H54 (cell line): ENCODE results near the gene C22orf39.

Experiments used
- DNase-seq: peaks from one replicate; pipeline ENCODE4 v3.0.0; 2011; ENCODE audit warnings: low spot score, mixed read lengths; ENCODE audit not compliant: insufficient read length
- FAIRE-seq: peaks from 3 replicates; lab custom pipeline; 2011; peaks lifted over from hg19 to GRCh38; lab: Jason Lieb, UNC
- POLR2A ChIP-seq: IDR thresholded peaks from 2 replicates; pipeline ENCODE4 v1.6.1; 2011; ENCODE audit warnings: low read depth, mild to moderate bottlenecking, low read length

Gene C22orf39, protein sequence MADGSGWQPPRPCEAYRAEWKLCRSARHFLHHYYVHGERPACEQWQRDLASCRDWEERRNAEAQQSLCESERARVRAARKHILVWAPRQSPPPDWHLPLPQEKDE

DNA sequence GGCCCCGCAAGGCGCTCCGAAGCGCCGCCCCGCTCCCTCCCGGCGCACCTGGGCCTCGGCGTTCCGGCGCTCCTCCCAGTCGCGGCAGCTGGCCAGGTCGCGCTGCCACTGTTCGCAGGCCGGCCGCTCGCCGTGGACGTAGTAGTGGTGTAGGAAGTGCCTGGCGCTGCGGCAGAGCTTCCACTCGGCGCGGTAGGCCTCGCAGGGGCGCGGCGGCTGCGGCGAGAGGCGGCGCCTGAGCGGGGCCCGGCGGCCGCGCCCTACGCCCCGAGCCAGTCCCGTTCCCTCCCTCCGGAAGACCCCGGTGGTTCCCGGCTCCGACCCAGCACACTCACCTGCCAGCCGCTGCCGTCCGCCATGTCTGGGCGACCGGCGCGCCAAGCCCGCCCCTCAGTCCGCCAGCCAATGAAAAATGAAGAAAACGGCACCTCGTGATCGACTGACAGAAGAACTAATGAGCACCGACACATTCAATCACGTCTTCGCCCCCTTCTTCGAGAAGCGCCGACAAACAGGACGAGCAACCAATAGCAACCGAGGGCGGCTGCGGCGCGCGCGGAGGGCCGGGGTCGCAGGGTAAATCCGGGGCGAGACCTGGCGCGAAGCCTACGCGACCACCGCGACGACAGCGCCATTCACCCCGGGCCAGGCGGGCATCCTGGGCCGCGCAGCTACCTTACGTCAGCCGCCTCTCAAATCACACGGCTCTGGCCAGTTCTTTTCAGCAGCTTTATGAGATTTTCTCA lies at the start of gene C22orf39:
Gene C22orf39, minus strand, starts transcription at position 382 of the 746 bp plus-strand sequence. Its CDS starts 23 bp downstream, at position 359.
- FAIRE-seq, result no peak
- peak; percentile 53 for TF ChIP-seq POLR2A
- DNase-seq, result peak; percentile 71

DNA sequence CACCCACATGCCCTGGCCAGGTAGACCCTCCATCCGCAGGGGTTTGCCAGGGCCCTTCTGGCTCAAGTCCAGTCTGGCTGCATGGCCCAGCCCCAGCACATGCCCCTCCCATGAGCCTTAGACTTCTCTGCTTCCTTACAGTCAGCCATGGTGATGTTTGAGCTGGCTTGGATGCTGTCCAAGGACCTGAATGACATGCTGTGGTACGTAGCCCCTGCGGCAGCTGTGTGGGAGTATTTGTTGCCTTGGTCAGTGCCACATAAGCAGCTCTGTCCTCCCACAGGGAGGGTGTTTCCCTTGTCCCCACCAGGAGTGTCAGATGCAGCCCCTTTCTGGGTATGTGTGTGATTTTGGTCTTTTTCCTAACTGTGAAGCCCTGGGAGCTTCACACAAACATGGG lies 49.7 kb upstream of the C22orf39 start:
- TF ChIP-seq POLR2A, result no peak
- DNase-seq (no peak), FAIRE-seq (no peak)

DNA sequence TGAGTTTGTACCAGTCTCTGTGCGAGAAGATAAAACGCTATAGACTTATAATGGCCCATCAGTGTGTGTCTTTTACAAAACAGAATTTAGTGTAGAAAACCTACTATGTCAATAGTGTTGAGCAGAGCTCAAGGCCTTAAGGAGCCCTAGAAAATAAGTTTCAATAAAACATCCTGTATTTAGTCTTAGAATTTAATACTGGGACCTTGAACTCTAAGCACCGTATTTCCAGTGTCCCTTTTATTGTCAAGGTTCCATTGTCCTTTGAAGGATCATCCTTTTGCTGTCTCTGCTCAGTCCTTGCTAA lies 48.8 kb upstream of the C22orf39 start:
- TF ChIP-seq POLR2A, result no peak
- FAIRE-seq (no peak), DNase-seq (no peak)

DNA sequence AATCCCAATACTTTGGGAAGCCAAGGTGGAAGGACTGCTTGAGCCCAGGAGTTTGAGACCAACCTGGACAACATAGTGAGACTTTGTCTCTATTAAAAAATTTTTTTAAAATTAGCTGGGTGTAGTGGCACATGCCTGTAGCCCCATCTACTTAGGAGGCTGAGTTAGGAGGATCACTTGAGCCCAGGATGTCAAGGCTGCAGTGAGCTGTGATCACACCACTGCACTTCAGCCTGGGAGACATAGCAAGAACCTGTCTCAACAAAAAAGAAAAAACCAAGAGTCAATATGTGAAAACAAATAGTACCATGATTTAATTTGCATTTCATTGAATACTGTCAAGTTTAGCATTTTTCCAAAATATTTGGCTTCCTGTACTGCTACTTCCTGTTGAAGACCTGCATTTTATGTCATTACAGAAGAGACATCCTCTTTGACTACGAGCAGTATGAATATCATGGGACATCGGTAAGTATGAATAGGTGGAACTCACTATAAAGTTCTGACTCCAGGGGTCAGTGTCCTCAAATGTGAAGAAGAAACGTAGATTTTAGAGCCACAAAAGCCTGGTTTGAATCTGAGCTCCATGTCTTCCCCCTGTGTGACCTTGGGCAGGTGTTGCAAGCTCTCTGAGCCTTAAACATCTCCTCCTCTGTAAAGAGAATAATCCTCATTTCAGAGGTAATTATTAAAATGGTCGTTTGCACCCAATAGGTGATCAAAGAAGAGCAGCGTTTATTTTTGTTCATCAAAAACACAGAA lies 48.2 kb upstream of the C22orf39 start:
- FAIRE-seq (no peak), DNase-seq (no peak)
- TF ChIP-seq POLR2A, result no peak

DNA sequence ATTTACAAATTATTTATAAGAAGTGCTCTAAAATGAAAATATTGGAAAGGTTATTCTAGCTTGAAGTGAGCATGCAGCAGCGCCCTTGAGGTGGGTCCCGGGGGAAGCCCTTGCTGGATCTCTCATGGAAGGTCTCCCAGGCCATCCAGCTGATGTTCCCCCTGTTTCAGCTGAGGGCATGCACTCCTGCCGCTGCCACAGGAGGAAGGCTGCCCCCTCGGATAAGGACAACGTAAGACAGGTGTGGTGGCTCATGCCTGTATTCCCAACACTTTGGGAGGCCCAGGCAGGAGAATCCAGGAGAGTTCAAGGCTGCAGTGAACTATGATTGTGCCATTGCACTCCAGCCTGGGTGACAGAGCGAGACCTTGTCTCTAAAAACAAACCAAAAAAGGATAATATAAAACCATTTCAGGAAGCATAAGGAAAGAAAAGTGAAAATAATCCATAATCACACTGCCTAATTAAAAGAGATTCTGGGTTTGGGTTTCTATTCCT lies 47.2 kb upstream of the C22orf39 start:
- DNase-seq (no peak), FAIRE-seq (no peak)
- TF ChIP-seq POLR2A, result no peak

DNA sequence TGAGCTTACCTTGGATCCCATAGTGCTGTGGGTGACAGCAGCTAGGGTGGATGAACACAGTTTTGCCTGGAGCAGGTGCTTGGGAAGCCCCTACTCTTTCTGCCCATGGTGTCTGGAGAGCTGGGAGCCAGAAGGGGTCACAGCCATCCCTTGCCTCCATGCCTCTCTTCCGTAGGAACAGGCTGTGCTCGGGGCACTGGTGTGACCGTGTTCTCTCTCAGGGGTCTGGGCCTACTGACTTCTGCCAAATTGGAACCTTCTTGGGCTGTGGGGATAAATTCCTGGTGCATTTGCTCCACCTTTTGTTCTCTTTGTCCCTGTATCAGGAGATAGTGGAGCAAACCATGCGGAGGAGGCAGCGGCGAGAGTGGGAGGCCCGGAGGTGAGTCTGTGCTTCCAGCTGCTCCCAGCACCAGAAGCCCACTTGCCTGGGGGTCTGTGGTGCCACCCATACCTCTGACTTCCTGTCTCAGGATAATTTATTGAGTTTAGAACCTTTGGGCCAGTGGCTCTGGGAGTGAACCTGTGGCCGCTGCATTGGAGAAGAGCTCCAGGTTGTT lies 46.6 kb upstream of the C22orf39 start:
- TF ChIP-seq POLR2A, result no peak
- FAIRE-seq, result no peak
- DNase-seq, result no peak

DNA sequence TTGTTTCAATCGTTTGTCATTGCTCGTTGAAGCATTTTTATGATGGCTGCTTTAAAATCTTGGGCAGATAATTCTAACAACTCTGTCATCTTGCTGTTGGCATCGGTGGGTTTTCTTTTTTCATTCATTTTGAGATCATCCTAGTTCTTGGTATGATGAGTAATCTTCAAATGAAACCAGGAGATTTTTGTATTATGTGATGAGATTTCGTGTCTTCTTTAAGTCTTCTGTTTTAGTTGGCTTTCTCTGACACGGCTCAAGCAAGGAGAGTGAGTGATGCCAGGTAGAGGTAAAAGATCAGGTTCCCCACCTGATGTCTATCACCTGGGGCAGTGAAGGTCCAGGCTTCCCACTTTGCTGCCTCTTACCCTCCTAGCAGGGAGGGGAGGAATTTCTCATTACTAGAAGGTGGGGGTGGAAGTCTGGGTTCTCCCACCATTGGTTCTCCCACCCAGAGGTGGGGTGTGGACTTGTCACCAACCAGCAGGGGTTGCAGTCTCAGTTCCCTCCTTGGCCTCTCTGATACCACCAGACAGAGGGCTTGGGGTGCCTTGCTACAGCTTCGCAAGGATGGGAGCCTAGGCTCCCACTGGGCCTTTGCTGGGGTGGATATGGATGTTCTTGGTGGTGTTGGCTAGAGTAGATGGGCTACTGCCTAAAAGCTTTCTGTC lies 45.1 kb upstream of the C22orf39 start:
- FAIRE-seq, result no peak
- TF ChIP-seq POLR2A, result no peak
- DNase-seq, result no peak

DNA sequence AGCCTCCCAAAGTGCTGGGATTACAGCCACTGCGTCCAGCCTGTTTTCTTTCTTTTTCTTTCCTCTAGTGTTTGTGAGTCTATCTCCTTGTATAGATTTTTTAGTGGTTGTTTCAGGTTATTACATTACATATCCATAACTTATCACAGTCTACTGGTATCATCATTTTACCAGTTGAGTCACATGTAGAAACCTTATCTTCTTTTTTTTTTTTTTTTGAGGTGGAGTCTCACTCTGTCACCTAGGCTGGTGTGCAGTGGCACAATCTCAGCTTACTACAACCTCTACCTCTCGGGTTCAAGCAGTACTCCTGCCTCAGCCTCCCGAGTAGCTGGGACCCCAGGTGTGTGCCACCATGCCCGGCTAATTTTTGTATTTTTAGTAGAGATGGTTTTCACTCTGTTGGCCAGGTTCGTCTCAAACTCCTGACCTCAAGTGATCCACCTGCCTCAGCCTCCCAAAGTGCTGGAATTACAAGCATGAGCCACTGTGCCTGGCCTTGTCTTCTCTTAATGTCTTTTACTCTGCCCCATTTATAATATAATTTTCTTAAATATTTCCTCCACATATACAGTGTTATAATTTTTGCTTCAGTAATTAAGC lies 43.2 kb upstream of the C22orf39 start:
- no peak for TF ChIP-seq POLR2A
- no peak for DNase-seq
- no peak for FAIRE-seq

DNA sequence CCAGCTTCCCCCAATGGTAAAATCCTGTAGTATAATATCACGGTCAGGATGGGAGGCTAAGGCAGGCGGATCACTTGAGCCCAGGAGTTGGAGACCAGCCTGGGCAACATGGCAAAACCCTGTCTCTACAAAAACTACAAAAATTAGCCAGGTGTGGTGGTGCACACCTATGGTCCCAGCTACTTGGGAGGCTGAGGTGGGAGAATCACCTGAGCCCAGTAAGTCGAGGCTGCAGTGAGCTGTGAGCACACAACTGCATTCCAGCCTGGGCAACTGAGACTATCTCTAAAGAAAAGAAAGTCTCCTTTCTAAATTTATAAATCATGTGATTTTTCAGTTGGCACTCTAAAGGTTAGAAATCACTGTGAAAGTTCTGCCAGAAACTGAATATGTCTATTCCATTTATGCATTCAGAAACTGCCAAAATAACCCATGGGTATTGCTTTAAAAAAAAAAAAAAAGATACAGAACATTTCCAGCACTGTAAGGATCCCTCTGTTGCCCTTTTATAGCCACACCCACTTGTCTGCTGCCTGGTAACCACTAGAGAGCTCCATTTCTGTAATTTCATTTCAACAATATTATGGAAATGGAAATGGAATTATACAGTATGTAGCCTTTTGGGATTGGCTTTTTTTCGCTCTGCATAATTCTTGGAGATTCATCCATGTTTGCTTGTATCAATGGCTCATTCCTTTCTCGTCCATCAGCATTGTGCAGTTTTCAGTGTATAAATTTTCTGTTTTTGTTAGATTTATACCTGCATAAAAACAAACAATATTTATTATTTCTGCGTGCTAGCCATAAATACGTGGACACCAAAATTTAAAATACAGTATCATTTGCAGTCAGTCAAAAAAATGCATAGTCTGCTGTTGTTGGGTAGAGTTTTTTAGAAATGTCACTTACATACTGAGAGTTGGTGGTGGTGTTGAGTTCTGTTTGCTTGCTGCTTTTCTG lies 41.7 kb upstream of the C22orf39 start:
- FAIRE-seq (no peak), DNase-seq (no peak)
- no peak for TF ChIP-seq POLR2A

DNA sequence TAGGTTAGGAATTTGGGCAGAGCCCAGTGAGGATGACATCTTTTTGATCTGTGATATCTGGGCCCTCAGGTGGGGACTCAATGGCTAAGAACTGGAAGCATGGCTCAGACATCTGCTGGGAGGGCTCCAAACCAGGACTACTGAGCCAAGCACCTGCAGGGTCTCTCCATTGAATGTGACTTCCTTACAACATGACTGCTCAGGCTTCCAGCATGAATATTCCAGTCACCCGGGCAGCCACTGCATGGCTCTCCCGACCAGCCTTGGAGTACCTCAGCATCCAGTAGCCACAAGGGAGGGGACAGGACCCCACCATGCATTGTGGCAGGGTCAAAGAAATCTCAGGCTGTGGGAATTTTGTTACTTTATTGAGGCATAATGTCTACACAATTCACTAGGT lies 40.8 kb upstream of the C22orf39 start:
- no peak for TF ChIP-seq POLR2A
- FAIRE-seq (no peak), DNase-seq (no peak)

DNA sequence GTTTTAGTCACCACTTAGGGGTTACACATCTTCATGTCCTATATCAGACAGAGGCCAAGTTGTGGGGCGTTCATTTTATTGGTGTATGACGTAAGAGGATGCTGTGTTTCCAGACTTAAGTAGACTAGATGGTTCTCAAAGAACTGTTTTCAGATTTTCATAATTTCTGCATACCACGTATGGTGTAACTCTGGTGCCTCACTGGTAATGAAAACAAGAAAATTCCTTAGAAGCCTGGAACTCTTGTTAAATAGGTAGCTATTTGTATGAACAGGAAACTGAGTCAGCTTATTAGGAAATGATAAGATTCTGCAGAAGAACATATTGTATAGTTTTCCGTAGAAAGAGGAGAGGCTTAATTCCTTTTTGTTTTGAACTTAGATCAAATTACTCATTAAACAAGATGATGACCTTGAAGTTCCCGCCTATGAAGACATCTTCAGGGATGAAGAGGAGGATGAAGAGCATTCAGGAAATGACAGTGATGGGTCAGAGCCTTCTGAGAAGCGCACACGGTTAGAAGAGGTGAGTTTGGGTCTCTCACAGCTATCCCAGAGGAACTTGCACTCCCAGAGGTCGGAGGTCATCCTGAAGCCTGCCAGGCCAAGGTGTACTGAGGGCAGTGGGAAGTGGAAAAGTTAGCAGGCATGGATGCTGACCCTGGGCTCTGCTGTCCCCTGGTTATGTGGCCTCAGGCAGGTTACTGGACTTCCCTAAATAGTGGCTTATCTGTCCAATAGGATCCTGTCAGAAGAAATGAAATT lies 36.2 kb upstream of the C22orf39 start:
- no peak for DNase-seq
- no peak for FAIRE-seq
- TF ChIP-seq POLR2A, result no peak

DNA sequence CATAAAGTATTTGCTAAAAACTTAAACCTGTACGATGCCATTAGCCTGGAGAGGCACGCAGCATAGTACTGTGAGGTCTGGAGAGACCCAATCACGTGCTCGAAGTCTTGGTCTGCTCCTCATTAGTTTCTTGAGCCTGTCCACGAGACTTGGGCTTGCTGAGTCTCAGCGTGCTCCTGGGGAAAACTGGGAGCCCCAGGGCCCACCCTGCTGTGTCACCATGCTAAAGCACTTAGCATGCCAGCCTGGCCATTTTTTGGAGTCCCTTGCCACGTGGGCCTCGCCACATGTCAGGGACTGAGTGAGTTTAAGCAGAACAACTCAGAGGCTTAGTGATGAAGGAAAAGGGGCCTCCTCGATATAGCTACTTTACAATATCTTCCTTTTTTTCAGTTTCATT lies 34.8 kb upstream of the C22orf39 start:
- DNase-seq, result no peak
- TF ChIP-seq POLR2A, result no peak
- no peak for FAIRE-seq
